Suprapubic skin (tissue), 4 donors: Measurements from ENCODE around the gene CRKL. TPM values are rescaled to one million over a fixed set of nuclear protein-coding genes. Genes with fewer than 3 reads are reported as not detected.
A peak's percentile ranks its signal among the peaks of the same experiment; 100 is the strongest.

ENCODE experiments used
- DNase-seq, 2 donors: peaks; one replicate each; pipeline ENCODE4 v3.0.0-alpha.2; 2019; ENCODE audit warnings: low spot score in 2 of 2
- H3K27ac ChIP-seq: fragments of 200-600 bp; sonication (generic); one replicate; pipeline ENCODE4 v1.5.1; 2019
- H3K27me3 ChIP-seq: fragments of 200-600 bp; sonication (generic); one replicate; pipeline ENCODE4 v1.5.1; 2019
- H3K36me3 ChIP-seq: fragments of 200-600 bp; sonication (generic); one replicate; pipeline ENCODE4 v1.5.1; 2019
- H3K4me1 ChIP-seq: fragments of 200-600 bp; sonication (generic); one replicate; pipeline ENCODE4 v1.5.1; 2019
- H3K4me3 ChIP-seq: fragments of 200-600 bp; sonication (generic); one replicate; pipeline ENCODE4 v1.5.1; 2019; ENCODE audit warnings: mild to moderate bottlenecking
- H3K9me3 ChIP-seq: fragments of 200-600 bp; sonication (generic); one replicate; pipeline ENCODE4 v1.5.1; 2019
- CTCF ChIP-seq, 2 donors: fragments of 200-600 bp in 1 of 2; fragments of 450-650 bp in 1 of 2; sonication (generic) in 1 of 2; IDR thresholded peaks; one replicate each; pipeline ENCODE4 v1.5.1; 2016 to 2019; ENCODE audit warnings: antibody characterized with exemption in 2 of 2, mild to moderate bottlenecking in 1 of 2, moderate library complexity in 1 of 2
- EP300 ChIP-seq: sonication (generic); formaldehyde crosslinking; IDR thresholded peaks from one replicate; pipeline ENCODE4 v1.6.1; 2017; ENCODE audit warnings: antibody characterized with exemption
- POLR2A ChIP-seq, 2 donors: fragments of 450-650 bp; IDR thresholded peaks; one replicate each; pipeline ENCODE4 v1.6.1; 2017; ENCODE audit warnings: antibody characterized with exemption in 2 of 2, mild to moderate bottlenecking in 2 of 2, moderate library complexity in 2 of 2
- POLR2AphosphoS5 ChIP-seq, 3 donors: sonication (generic); formaldehyde crosslinking; IDR thresholded peaks; one replicate each; pipeline ENCODE4 v1.6.1; 2017; ENCODE audit warnings: antibody characterized with exemption in 3 of 3
- WGBS: methylation state at CpG from one replicate; pipeline ENCODE4 v1.1.5; 2018; 5-methylcytosine and 5-hydroxymethylcytosine counted together
- total RNA-seq, 4 donors: library from RNA; depleted of rRNA; stranded (reverse); fragments of >200 nt; gene quantifications; one replicate each; pipeline ENCODE4 v1.1.0, GENCODE V29; 2016

Gene CRKL
- total RNA-seq, 4 donors from 2014 or later: 52.7 to 75.3 (median 71.9) TPM

- H3K4me1 ChIP-seq: peaks cover 8% of the 10 kb centered on the region
- TF ChIP-seq EP300 (no peak), POLR2A (IDR thresholded peaks at IDR 0.05) (no peak), POLR2AphosphoS5 (IDR thresholded peaks at IDR 0.05) (no peak), CTCF (IDR thresholded peaks at IDR 0.05) (no peak)
- no peaks in the 10 kb centered on the region for H3K9me3 ChIP-seq
- no peaks in the 10 kb centered on the region for H3K27me3 ChIP-seq
- DNase-seq: no peak
- no peak overlapping the region for H3K4me3 ChIP-seq
- H3K36me3 ChIP-seq: no peaks in the 10 kb centered on the region
- H3K27ac ChIP-seq: no peak overlapping the region
- WGBS: 77% methylated on average over 6 of the region's 6 CpGs
Observed at GRCh38 chr22:20909543-20910303, 7.5 kb upstream of the CRKL start.

- Histone ChIP-seq H3K36me3 (no peaks in the 10 kb centered on the region), H3K4me1 (peaks cover 12% of the 10 kb centered on the region), H3K27me3 (no peaks in the 10 kb centered on the region), H3K9me3 (no peaks in the 10 kb centered on the region), H3K4me3 (no peak overlapping the region), H3K27ac (no peak overlapping the region)
- TF ChIP-seq CTCF (IDR thresholded peaks at IDR 0.05): no peak
- no peak for TF ChIP-seq EP300
- TF ChIP-seq POLR2A (IDR thresholded peaks at IDR 0.05): no peak
- TF ChIP-seq POLR2AphosphoS5 (IDR thresholded peaks at IDR 0.05): no peak
- 87% methylated on average over 6 of the region's 6 CpGs for WGBS
- DNase-seq: no peak
Observed at GRCh38 chr22:20912494-20912893, 4.7 kb upstream of the CRKL start.

- Histone ChIP-seq H3K9me3 (no peaks in the 10 kb centered on the region), H3K4me3 (peak overlapping the region; percentile 100), H3K4me1 (peaks cover 47% of the 10 kb centered on the region), H3K27me3 (no peaks in the 10 kb centered on the region), H3K36me3 (no peaks in the 10 kb centered on the region), H3K27ac (peak overlapping the region; percentile 98)
- TF ChIP-seq POLR2AphosphoS5 (IDR thresholded peaks at IDR 0.05) (no peak), EP300 (no peak)
- no peak for DNase-seq
- under 1% methylated on average over 19 of the region's 19 CpGs for WGBS
Observed at GRCh38 chr22:20918663-20919218, 1.5 kb downstream of the CRKL start.

- Histone ChIP-seq H3K27me3 (no peaks in the 10 kb centered on the region), H3K4me3 (peak overlapping the region; percentile 100), H3K4me1 (peaks cover 53% of the 10 kb centered on the region), H3K9me3 (no peaks in the 10 kb centered on the region), H3K36me3 (no peaks in the 10 kb centered on the region), H3K27ac (no peak overlapping the region)
- no peak for TF ChIP-seq CTCF (IDR thresholded peaks at IDR 0.05)
- no peak for TF ChIP-seq POLR2A (IDR thresholded peaks at IDR 0.05)
- no peak for TF ChIP-seq EP300
- no peak for TF ChIP-seq POLR2AphosphoS5 (IDR thresholded peaks at IDR 0.05)
- WGBS: 4% methylated on average over 4 of the region's 4 CpGs
- DNase-seq: no peak
Observed at GRCh38 chr22:20919718-20920117, 2.5 kb downstream of the CRKL start.

GRCh38 chr22:20920881-20921203 is 3.6 kb downstream of the CRKL start:
- no peak overlapping the region for H3K27ac ChIP-seq
- no peaks in the 10 kb centered on the region for H3K27me3 ChIP-seq
- no peaks in the 10 kb centered on the region for H3K36me3 ChIP-seq
- H3K9me3 ChIP-seq: no peaks in the 10 kb centered on the region
- TF ChIP-seq EP300 (no peak), CTCF (IDR thresholded peaks at IDR 0.05) (no peak)
- WGBS: 37% methylated on average over 3 of the region's 3 CpGs
- peaks cover 61% of the 10 kb centered on the region for H3K4me1 ChIP-seq
- peak in 1 of 2 donors; percentile 21 for DNase-seq
- H3K4me3 ChIP-seq: peak overlapping the region; percentile 100
